ENCODE results near the gene ZNF91. TPM values are rescaled to one million over a fixed set of nuclear protein-coding genes. Genes with fewer than 3 reads are reported as not detected.

The ZNF91 gene
- total and polyA plus RNA-seq, 9 of the 15 experiments (the other 6 are each of a cell fraction or from before 2014, with no cell fraction given): 1.0 to 6.7 (median 3.2) TPM

DNA sequence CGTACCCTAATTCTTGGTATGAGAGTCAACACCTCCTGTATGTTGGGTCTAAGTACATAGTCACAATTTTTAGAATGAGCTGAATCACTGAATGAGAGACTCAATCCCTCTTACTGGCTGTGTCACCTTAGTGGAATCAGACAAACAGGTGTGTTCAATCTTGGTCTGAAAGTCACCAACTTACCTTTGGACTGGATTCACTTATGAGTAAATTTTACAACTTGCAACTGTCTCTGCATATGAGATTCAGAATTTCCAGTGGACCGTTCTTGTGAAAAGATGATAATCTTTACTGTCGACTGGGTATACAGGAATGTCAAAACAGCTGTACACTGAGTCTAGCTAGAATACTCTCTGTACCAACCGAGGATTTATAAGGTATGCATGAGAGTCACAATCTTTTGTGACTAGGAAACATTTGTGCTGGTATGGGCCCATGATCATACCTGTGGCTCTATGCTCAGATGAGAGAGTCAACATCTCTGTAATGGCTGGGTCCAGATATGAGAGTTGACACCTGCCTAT is 5.9 kb upstream of the ZNF91 start (continued):
- TF ChIP-seq RBM22 (IDR thresholded peaks at IDR 0.05; ENCODE audit: low read depth, low read length, poor library complexity, severe bottlenecking) (no peak), ZFP30 (CRISPR knock-in tag; IDR thresholded peaks at IDR 0.05; ENCODE audit: borderline replicate concordance) (no peak), ZNF253 (CRISPR knock-in tag; conservative IDR thresholded peaks at IDR 0.05) (no peak), ZNF3 (CRISPR knock-in tag; IDR thresholded peaks at IDR 0.05) (no peak), ZEB2 (IDR thresholded peaks at IDR 0.05) (no peak), TEAD2 (tag; IDR thresholded peaks at IDR 0.05) (no peak), HDAC1 (IDR thresholded peaks at IDR 0.05) (no peak), STAG1 (CRISPR knock-in tag; IDR thresholded peaks at IDR 0.05; ENCODE audit: borderline replicate concordance) (no peak), FOXM1 (IDR thresholded peaks at IDR 0.05; ENCODE audit: low read depth) (no peak), FOXM1 (CRISPR knock-in tag; IDR thresholded peaks at IDR 0.05; ENCODE audit: low read depth) (no peak)
- TF ChIP-seq, protein P1, sequence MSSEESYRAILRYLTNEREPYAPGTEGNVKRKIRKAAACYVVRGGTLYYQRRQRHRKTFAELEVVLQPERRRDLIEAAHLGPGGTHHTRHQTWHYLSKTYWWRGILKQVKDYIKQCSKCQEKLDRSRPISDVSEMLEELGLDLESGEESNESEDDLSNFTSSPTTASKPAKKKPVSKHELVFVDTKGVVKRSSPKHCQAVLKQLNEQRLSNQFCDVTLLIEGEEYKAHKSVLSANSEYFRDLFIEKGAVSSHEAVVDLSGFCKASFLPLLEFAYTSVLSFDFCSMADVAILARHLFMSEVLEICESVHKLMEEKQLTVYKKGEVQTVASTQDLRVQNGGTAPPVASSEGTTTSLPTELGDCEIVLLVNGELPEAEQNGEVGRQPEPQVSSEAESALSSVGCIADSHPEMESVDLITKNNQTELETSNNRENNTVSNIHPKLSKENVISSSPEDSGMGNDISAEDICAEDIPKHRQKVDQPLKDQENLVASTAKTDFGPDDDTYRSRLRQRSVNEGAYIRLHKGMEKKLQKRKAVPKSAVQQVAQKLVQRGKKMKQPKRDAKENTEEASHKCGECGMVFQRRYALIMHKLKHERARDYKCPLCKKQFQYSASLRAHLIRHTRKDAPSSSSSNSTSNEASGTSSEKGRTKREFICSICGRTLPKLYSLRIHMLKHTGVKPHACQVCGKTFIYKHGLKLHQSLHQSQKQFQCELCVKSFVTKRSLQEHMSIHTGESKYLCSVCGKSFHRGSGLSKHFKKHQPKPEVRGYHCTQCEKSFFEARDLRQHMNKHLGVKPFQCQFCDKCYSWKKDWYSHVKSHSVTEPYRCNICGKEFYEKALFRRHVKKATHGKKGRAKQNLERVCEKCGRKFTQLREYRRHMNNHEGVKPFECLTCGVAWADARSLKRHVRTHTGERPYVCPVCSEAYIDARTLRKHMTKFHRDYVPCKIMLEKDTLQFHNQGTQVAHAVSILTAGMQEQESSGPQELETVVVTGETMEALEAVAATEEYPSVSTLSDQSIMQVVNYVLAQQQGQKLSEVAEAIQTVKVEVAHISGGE (CRISPR knock-in tag; IDR thresholded peaks at IDR 0.05): no peak
- TF ChIP-seq, protein P2, sequence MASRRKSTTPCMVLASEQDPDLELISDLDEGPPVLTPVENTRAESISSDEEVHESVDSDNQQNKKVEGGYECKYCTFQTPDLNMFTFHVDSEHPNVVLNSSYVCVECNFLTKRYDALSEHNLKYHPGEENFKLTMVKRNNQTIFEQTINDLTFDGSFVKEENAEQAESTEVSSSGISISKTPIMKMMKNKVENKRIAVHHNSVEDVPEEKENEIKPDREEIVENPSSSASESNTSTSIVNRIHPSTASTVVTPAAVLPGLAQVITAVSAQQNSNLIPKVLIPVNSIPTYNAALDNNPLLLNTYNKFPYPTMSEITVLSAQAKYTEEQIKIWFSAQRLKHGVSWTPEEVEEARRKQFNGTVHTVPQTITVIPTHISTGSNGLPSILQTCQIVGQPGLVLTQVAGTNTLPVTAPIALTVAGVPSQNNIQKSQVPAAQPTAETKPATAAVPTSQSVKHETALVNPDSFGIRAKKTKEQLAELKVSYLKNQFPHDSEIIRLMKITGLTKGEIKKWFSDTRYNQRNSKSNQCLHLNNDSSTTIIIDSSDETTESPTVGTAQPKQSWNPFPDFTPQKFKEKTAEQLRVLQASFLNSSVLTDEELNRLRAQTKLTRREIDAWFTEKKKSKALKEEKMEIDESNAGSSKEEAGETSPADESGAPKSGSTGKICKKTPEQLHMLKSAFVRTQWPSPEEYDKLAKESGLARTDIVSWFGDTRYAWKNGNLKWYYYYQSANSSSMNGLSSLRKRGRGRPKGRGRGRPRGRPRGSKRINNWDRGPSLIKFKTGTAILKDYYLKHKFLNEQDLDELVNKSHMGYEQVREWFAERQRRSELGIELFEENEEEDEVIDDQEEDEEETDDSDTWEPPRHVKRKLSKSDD (conservative IDR thresholded peaks at IDR 0.05; ENCODE audit: low read length): no peak

Measured in K562 (cell line).